ENCODE measurements around the gene HRK.

HRK gene

DNA sequence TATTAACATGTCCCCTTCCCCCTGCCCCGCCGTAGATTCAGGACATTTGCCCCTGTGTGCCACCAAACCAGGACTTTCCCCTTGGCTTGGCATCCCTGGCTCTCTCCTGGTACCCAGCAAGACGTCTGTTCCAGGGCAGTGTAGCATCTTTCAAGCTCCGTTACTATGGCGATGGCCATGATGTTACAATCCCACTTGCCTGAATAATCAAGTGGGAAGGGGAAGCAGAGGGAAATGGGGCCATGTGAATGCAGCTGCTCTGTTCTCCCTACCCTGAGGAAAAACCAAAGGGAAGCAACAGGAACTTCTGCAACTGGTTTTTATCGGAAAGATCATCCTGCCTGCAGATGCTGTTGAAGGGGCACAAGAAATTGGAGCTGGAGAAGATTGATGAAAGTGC is 28.9 kb downstream of the HRK start:
- Histone ChIP-seq H3K79me1 (ENCODE audit: low read depth, low read length) (no peaks in the 10 kb centered on the region), H4K8ac (ENCODE audit: low read depth, low read length) (no peak overlapping the region), H2BK12ac (ENCODE audit: low read length) (no peak overlapping the region), H3K14ac (ENCODE audit: low read length) (no peak overlapping the region), H2BK5ac (ENCODE audit: low read length) (no peak overlapping the region), H2BK15ac (ENCODE audit: low read length) (no peak overlapping the region), H3K27ac (replicated peaks; ENCODE audit: low read length) (no peak overlapping the region), H2AK5ac (ENCODE audit: low read depth, low read length) (no peak overlapping the region), H3K18ac (ENCODE audit: low read length) (no peak overlapping the region), H2AFZ (ENCODE audit: low read length) (no peak overlapping the region), H3K23ac (ENCODE audit: low read depth, low read length, poor library complexity) (no peak overlapping the region), H3K4me1 (ENCODE audit: control insufficient read depth in 2 of 2, insufficient read depth in 1 of 2, low read depth in 1 of 2, low read length in 2 of 2) (no peaks in the 10 kb centered on the region), H2BK120ac (ENCODE audit: low read depth, low read length) (no peak overlapping the region), H3K4ac (ENCODE audit: low read length) (no peak overlapping the region), H3K4me2 (ENCODE audit: insufficient read depth, low read length, poor library complexity, severe bottlenecking) (no peak overlapping the region), H3K4me3 (ENCODE audit: low read length in 2 of 2) (no peak overlapping the region), H3K36me3 (replicated peaks in 1 of 2; ENCODE audit: control insufficient read depth in 2 of 2, insufficient read depth in 2 of 2, low read length in 2 of 2) (peaks cover 10 to 14% of the 10 kb centered on the region in 2 donors), H3K9ac (ENCODE audit: low read depth, low read length, poor library complexity) (no peak overlapping the region), H3K9me3 (replicated peaks in 1 of 2; ENCODE audit: control insufficient read depth in 2 of 2, insufficient read depth in 1 of 2, low read depth in 1 of 2, low read length in 2 of 2) (no peaks in the 10 kb centered on the region), H4K91ac (ENCODE audit: low read depth, low read length, poor library complexity) (no peak overlapping the region), H3K27me3 (ENCODE audit: control insufficient read depth in 3 of 3, insufficient read depth in 3 of 3, low read depth in 1 of 3, low read length in 3 of 3) (no peaks in the 10 kb centered on the region)
- no CpG with 5 or more reads among the region's 6 CpGs for WGBS, 2 donors (ENCODE audit: extremely low coverage in 2 of 2, insufficient read length in 2 of 2, insufficient replicate concordance in 1 of 2)
- DNase-seq (ENCODE audit: low spot score): no peak

GRCh38 chr12:116849216-116849615 is 32.0 kb downstream of the HRK start:
- Histone ChIP-seq H3K14ac (ENCODE audit: low read length) (no peak overlapping the region), H3K9me3 (replicated peaks in 1 of 2; ENCODE audit: control insufficient read depth in 2 of 2, insufficient read depth in 1 of 2, low read depth in 1 of 2, low read length in 2 of 2) (no peaks in the 10 kb centered on the region), H3K4me2 (ENCODE audit: insufficient read depth, low read length, poor library complexity, severe bottlenecking) (no peak overlapping the region), H3K9ac (ENCODE audit: low read depth, low read length, poor library complexity) (no peak overlapping the region), H3K36me3 (replicated peaks in 1 of 2; ENCODE audit: control insufficient read depth in 2 of 2, insufficient read depth in 2 of 2, low read length in 2 of 2) (peaks cover 10 to 16% of the 10 kb centered on the region in 2 donors), H4K91ac (ENCODE audit: low read depth, low read length, poor library complexity) (no peak overlapping the region), H3K27ac (replicated peaks; ENCODE audit: low read length) (no peak overlapping the region), H2BK120ac (ENCODE audit: low read depth, low read length) (no peak overlapping the region), H2AK5ac (ENCODE audit: low read depth, low read length) (no peak overlapping the region), H2BK12ac (ENCODE audit: low read length) (peak overlapping the region; percentile 65), H2BK5ac (ENCODE audit: low read length) (no peak overlapping the region), H4K8ac (ENCODE audit: low read depth, low read length) (no peak overlapping the region), H3K18ac (ENCODE audit: low read length) (peak overlapping the region; percentile 36), H3K4me1 (ENCODE audit: control insufficient read depth in 2 of 2, insufficient read depth in 1 of 2, low read depth in 1 of 2, low read length in 2 of 2) (no peaks in the 10 kb centered on the region), H3K4ac (ENCODE audit: low read length) (no peak overlapping the region), H3K4me3 (ENCODE audit: low read length in 2 of 2) (peak overlapping the region in 1 of 2 donors; percentile 52), H3K27me3 (ENCODE audit: control insufficient read depth in 3 of 3, insufficient read depth in 3 of 3, low read depth in 1 of 3, low read length in 3 of 3) (no peaks in the 10 kb centered on the region), H3K23ac (ENCODE audit: low read depth, low read length, poor library complexity) (peak overlapping the region; percentile 68), H2AFZ (ENCODE audit: low read length) (no peak overlapping the region), H3K79me1 (ENCODE audit: low read depth, low read length) (no peaks in the 10 kb centered on the region), H2BK15ac (ENCODE audit: low read length) (no peak overlapping the region)
- no peak for DNase-seq (ENCODE audit: low spot score)
- no CpG with 5 or more reads among the region's 23 CpGs for WGBS, 2 donors (ENCODE audit: extremely low coverage in 2 of 2, insufficient read length in 2 of 2, insufficient replicate concordance in 1 of 2)

GRCh38 chr12:116843085-116843484 is 38.2 kb downstream of the HRK start:
- Histone ChIP-seq H3K9me3 (replicated peaks in 1 of 2; ENCODE audit: control insufficient read depth in 2 of 2, insufficient read depth in 1 of 2, low read depth in 1 of 2, low read length in 2 of 2) (no peaks in the 10 kb centered on the region), H3K36me3 (replicated peaks in 1 of 2; ENCODE audit: control insufficient read depth in 2 of 2, insufficient read depth in 2 of 2, low read length in 2 of 2) (peaks cover 3% of the 10 kb centered on the region in 2 donors), H3K4me2 (ENCODE audit: insufficient read depth, low read length, poor library complexity, severe bottlenecking) (no peak overlapping the region), H3K79me1 (ENCODE audit: low read depth, low read length) (no peaks in the 10 kb centered on the region), H2BK15ac (ENCODE audit: low read length) (no peak overlapping the region), H2BK120ac (ENCODE audit: low read depth, low read length) (no peak overlapping the region), H3K9ac (ENCODE audit: low read depth, low read length, poor library complexity) (no peak overlapping the region), H3K4me1 (ENCODE audit: control insufficient read depth in 2 of 2, insufficient read depth in 1 of 2, low read depth in 1 of 2, low read length in 2 of 2) (no peaks in the 10 kb centered on the region), H4K91ac (ENCODE audit: low read depth, low read length, poor library complexity) (no peak overlapping the region), H2AK5ac (ENCODE audit: low read depth, low read length) (no peak overlapping the region), H3K18ac (ENCODE audit: low read length) (no peak overlapping the region), H4K8ac (ENCODE audit: low read depth, low read length) (no peak overlapping the region), H2AFZ (ENCODE audit: low read length) (no peak overlapping the region), H3K14ac (ENCODE audit: low read length) (no peak overlapping the region), H3K4me3 (ENCODE audit: low read length in 2 of 2) (no peak overlapping the region), H3K4ac (ENCODE audit: low read length) (no peak overlapping the region), H3K27ac (replicated peaks; ENCODE audit: low read length) (no peak overlapping the region), H2BK5ac (ENCODE audit: low read length) (no peak overlapping the region), H3K27me3 (ENCODE audit: control insufficient read depth in 3 of 3, insufficient read depth in 3 of 3, low read depth in 1 of 3, low read length in 3 of 3) (no peaks in the 10 kb centered on the region), H2BK12ac (ENCODE audit: low read length) (no peak overlapping the region), H3K23ac (ENCODE audit: low read depth, low read length, poor library complexity) (no peak overlapping the region)
- no CpG with 5 or more reads among the region's 6 CpGs for WGBS, 2 donors (ENCODE audit: extremely low coverage in 2 of 2, insufficient read length in 2 of 2, insufficient replicate concordance in 1 of 2)
- DNase-seq (ENCODE audit: low spot score): no peak

- no peak for DNase-seq (ENCODE audit: low spot score)
- H2AK5ac ChIP-seq (ENCODE audit: low read depth, low read length): no peak overlapping the region
- no peak overlapping the region for H2BK120ac ChIP-seq (ENCODE audit: low read depth, low read length)
- H3K14ac ChIP-seq (ENCODE audit: low read length): no peak overlapping the region
- no peak overlapping the region for H4K8ac ChIP-seq (ENCODE audit: low read depth, low read length)
- no peak overlapping the region for H3K4me2 ChIP-seq (ENCODE audit: insufficient read depth, low read length, poor library complexity, severe bottlenecking)
- no peaks in the 10 kb centered on the region for H3K4me1 ChIP-seq (ENCODE audit: control insufficient read depth in 2 of 2, insufficient read depth in 1 of 2, low read depth in 1 of 2, low read length in 2 of 2)
- H3K27me3 ChIP-seq (ENCODE audit: control insufficient read depth in 3 of 3, insufficient read depth in 3 of 3, low read depth in 1 of 3, low read length in 3 of 3): no peaks in the 10 kb centered on the region
- H2BK12ac ChIP-seq (ENCODE audit: low read length): no peak overlapping the region
- no CpG with 5 or more reads among the region's 3 CpGs for WGBS, 2 donors (ENCODE audit: extremely low coverage in 2 of 2, insufficient read length in 2 of 2, insufficient replicate concordance in 1 of 2)
- no peak overlapping the region for H3K4me3 ChIP-seq (ENCODE audit: low read length in 2 of 2)
- no peak overlapping the region for H2AFZ ChIP-seq (ENCODE audit: low read length)
- H3K27ac ChIP-seq (replicated peaks; ENCODE audit: low read length): no peak overlapping the region
- H2BK15ac ChIP-seq (ENCODE audit: low read length): no peak overlapping the region
- H4K91ac ChIP-seq (ENCODE audit: low read depth, low read length, poor library complexity): no peak overlapping the region
- H3K79me1 ChIP-seq (ENCODE audit: low read depth, low read length): no peaks in the 10 kb centered on the region
- no peak overlapping the region for H3K4ac ChIP-seq (ENCODE audit: low read length)
- no peaks in the 10 kb centered on the region for H3K9me3 ChIP-seq (replicated peaks in 1 of 2; ENCODE audit: control insufficient read depth in 2 of 2, insufficient read depth in 1 of 2, low read depth in 1 of 2, low read length in 2 of 2)
- H3K23ac ChIP-seq (ENCODE audit: low read depth, low read length, poor library complexity): no peak overlapping the region
- H3K36me3 ChIP-seq (replicated peaks in 1 of 2; ENCODE audit: control insufficient read depth in 2 of 2, insufficient read depth in 2 of 2, low read length in 2 of 2): peaks cover 18 to 20% of the 10 kb centered on the region in 2 donors
- no peak overlapping the region for H3K9ac ChIP-seq (ENCODE audit: low read depth, low read length, poor library complexity)
- no peak overlapping the region for H2BK5ac ChIP-seq (ENCODE audit: low read length)
- H3K18ac ChIP-seq (ENCODE audit: low read length): no peak overlapping the region
Observed at GRCh38 chr12:116839287-116839830, 41.9 kb downstream of the HRK start.
